Dedifferentiated amniotic fluid mesenchymal stem cell (primary cell): ENCODE results near the gene USH1C.

Source experiments
- DNase-seq: peaks from one replicate; pipeline ENCODE4 v3.0.0-alpha.2; 2016; ENCODE audit errors: extremely low spot score

The USH1C gene

GRCh38 chr11:17504330-17505107 is 39.7 kb downstream of the USH1C start:
- DNase-seq, result peak; percentile 68

GRCh38 chr11:17502630-17503029 is 41.6 kb downstream of the USH1C start:
- no peak for DNase-seq

GRCh38 chr11:17500673-17501072 is 43.5 kb downstream of the USH1C start:
- DNase-seq, result no peak

- no peak for DNase-seq
Measured at GRCh38 chr11:17498475-17498874, 45.7 kb downstream of the USH1C start.

GRCh38 chr11:17498058-17498457 is 46.2 kb downstream of the USH1C start:
- no peak for DNase-seq

GRCh38 chr11:17496406-17496805 is 47.8 kb downstream of the USH1C start:
- no peak for DNase-seq

GRCh38 chr11:17494019-17494418 is 50.2 kb downstream of the USH1C start:
- DNase-seq, result no peak

GRCh38 chr11:17490938-17491337 is 53.3 kb downstream of the USH1C start:
- DNase-seq, result no peak

- DNase-seq, result no peak
Measured at GRCh38 chr11:17490232-17490631, 54.0 kb downstream of the USH1C start.

- no peak for DNase-seq
Measured at GRCh38 chr11:17489751-17490150, 54.5 kb downstream of the USH1C start.

GRCh38 chr11:17488563-17488962 is 55.7 kb downstream of the USH1C start:
- DNase-seq, result no peak

- DNase-seq, result no peak
Measured at GRCh38 chr11:17486646-17487045, 57.6 kb downstream of the USH1C start.

- no peak for DNase-seq
Measured at GRCh38 chr11:17483505-17483904, 60.7 kb downstream of the USH1C start.

- no peak for DNase-seq
Measured at GRCh38 chr11:17481905-17482304, 62.3 kb downstream of the USH1C start.

- DNase-seq, result no peak
Measured at GRCh38 chr11:17479284-17480214, 64.7 kb downstream of the USH1C start.

- DNase-seq, result no peak
Measured at GRCh38 chr11:17478070-17478469, 66.1 kb downstream of the USH1C start.

GRCh38 chr11:17477361-17477760 is 66.9 kb downstream of the USH1C start:
- DNase-seq, result no peak

GRCh38 chr11:17477084-17477333 is 67.2 kb downstream of the USH1C start:
- no peak for DNase-seq

GRCh38 chr11:17476317-17477083 is 67.7 kb downstream of the USH1C start, which contains the start of gene ABCC8:
Gene ABCC8, minus strand, starts transcription at chr11:17476845. Its CDS starts 69 bp downstream, at chr11:17476776.
- DNase-seq, result no peak

- DNase-seq, result no peak
Measured at GRCh38 chr11:17475666-17476316, 68.4 kb downstream of the USH1C start.

GRCh38 chr11:17473071-17473744 is 71.0 kb downstream of the USH1C start:
- DNase-seq, result no peak
